ENCODE measurements around the gene AKAP6.

DNA sequence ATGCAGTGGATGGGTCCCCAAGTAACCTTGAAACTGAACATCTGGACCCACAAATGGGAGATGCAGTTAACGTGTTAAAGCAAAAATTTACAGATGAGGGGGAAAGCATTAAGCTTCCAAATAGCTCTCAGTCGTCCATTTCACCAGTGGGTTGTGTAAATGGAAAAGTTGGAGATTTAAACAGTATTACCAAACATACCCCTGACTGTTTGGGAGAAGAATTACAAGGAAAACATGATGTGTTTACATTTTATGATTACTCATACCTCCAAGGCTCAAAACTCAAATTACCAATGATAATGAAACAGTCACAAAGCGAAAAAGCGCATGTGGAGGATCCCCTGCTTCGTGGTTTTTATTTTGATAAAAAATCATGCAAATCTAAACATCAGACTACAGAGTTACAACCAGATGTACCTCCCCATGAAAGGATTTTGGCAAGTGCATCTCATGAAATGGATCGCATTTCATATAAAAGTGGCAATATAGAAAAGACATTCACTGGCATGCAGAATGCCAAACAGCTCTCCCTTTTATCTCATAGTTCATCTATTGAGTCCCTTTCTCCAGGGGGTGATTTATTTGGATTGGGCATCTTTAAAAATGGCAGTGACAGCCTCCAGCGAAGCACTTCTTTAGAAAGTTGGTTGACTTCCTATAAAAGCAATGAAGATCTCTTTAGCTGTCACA, 493.0 kb downstream of the AKAP6 start:
- TF ChIP-seq, protein P1, sequence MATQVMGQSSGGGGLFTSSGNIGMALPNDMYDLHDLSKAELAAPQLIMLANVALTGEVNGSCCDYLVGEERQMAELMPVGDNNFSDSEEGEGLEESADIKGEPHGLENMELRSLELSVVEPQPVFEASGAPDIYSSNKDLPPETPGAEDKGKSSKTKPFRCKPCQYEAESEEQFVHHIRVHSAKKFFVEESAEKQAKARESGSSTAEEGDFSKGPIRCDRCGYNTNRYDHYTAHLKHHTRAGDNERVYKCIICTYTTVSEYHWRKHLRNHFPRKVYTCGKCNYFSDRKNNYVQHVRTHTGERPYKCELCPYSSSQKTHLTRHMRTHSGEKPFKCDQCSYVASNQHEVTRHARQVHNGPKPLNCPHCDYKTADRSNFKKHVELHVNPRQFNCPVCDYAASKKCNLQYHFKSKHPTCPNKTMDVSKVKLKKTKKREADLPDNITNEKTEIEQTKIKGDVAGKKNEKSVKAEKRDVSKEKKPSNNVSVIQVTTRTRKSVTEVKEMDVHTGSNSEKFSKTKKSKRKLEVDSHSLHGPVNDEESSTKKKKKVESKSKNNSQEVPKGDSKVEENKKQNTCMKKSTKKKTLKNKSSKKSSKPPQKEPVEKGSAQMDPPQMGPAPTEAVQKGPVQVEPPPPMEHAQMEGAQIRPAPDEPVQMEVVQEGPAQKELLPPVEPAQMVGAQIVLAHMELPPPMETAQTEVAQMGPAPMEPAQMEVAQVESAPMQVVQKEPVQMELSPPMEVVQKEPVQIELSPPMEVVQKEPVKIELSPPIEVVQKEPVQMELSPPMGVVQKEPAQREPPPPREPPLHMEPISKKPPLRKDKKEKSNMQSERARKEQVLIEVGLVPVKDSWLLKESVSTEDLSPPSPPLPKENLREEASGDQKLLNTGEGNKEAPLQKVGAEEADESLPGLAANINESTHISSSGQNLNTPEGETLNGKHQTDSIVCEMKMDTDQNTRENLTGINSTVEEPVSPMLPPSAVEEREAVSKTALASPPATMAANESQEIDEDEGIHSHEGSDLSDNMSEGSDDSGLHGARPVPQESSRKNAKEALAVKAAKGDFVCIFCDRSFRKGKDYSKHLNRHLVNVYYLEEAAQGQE (IDR thresholded peaks at IDR 0.05; ENCODE audit: low read depth, low read length) = no peak
- no peak for TF ChIP-seq EZH2 (IDR thresholded peaks at IDR 0.05; ENCODE audit: borderline replicate concordance, control insufficient read depth, low read depth, low read length)
- no peak for TF ChIP-seq YY1 (IDR thresholded peaks at IDR 0.05; ENCODE audit: low read depth, low read length)
- no peak for TF ChIP-seq FOXM1 (IDR thresholded peaks at IDR 0.05; ENCODE audit: low read depth, low read length)
- TF ChIP-seq, protein P2, sequence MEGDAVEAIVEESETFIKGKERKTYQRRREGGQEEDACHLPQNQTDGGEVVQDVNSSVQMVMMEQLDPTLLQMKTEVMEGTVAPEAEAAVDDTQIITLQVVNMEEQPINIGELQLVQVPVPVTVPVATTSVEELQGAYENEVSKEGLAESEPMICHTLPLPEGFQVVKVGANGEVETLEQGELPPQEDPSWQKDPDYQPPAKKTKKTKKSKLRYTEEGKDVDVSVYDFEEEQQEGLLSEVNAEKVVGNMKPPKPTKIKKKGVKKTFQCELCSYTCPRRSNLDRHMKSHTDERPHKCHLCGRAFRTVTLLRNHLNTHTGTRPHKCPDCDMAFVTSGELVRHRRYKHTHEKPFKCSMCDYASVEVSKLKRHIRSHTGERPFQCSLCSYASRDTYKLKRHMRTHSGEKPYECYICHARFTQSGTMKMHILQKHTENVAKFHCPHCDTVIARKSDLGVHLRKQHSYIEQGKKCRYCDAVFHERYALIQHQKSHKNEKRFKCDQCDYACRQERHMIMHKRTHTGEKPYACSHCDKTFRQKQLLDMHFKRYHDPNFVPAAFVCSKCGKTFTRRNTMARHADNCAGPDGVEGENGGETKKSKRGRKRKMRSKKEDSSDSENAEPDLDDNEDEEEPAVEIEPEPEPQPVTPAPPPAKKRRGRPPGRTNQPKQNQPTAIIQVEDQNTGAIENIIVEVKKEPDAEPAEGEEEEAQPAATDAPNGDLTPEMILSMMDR (IDR thresholded peaks at IDR 0.05 in 2 of 3, conservative IDR thresholded peaks at IDR 0.05 in 1 of 3; ENCODE audit: control insufficient read depth in 2 of 3, extremely low read depth in 1 of 3, insufficient read depth in 1 of 3, low read depth in 3 of 3, low read length in 3 of 3) = no peak
